ENCODE results near the gene BPIFB2. TPM values are rescaled to one million over a fixed set of nuclear protein-coding genes. Genes with fewer than 3 reads are reported as not detected.

The BPIFB2 gene
- polyA plus RNA-seq, 1 donor = not detected

GRCh38 chr20:33006776-33007375 is 628 bp upstream of the BPIFB2 start:
- DNase-seq = no peak

DNA sequence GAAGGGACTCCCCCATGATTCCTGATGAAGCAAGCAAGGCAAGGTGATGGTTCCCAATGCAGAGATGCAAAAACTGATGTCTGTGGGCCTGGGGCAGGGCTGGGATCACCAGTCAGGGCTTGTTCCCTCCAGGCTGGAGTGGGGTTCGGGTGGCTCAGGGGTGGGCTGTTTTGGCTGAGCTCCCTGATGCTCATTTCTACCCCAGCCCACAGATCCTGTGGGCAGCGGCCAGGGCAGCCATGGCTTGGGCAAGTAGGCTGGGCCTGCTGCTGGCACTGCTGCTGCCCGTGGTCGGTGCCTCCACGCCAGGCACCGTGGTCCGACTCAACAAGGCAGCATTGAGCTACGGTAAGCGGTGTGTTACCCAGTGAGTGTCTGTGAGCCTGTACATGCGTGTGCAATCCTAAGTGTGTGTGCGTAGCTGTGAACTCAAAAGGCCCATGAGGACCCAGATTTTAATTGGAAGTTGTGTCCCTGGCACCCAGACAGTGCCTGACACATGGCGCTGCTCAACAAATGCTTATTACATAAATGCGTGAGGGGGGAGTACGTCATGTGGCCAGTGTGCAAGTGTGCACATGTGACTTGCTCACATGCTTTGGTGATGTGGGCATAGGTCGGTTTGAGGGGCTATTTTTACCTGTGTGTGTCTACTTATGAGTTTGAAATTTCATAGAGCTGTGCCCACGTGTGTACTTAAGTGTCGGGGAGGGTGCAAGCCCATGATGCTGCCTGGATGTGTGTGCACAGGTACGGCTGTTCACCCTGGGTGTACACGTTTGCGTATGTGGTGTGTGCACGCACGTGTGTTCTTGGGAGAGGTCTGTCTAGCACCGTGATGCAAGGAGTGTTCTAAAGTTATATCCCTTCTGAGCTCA is 1.1 kb downstream of the BPIFB2 start:
- no peak for DNase-seq

- DNase-seq = peak; percentile 18
Measured at GRCh38 chr20:33009214-33010132, 2.0 kb downstream of the BPIFB2 start.

- DNase-seq = no peak
Measured at GRCh38 chr20:33010133-33010504, 2.6 kb downstream of the BPIFB2 start.

DNA sequence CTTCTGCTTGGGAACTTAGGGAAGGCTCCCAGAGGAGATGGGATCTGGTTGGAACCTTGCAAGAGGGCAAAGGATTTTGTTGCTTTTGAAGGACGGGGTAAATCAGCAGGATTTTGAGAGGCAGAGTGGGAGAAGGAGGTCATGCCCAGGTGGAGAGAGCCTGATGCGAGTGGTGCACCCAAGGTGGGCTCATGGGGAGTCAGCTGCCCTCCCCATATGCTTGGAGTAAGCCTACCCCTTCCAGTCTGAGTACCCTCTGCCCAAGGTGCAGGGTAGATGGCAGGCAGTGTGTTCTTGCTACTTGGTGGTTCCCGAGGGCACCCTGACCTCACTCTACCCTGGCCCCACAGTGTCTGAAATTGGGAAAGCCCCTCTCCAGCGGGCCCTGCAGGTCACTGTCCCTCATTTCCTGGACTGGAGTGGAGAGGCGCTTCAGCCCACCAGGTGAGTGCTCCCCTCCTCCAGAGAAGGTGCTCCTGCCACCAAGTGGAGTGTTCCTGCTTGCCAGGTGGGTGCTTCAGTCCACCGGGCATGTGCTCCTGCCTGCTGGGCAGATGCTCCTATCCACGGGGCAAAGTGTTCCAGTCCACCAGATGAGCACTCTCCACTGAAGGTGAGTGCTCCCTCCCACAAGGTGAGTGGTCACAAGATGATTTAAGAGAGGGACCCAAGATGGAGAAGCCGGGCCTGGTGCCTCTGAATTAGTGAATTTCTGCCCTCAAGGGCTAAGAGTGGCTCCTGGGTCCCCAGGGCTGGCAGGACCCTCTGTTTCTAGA is 3.4 kb downstream of the BPIFB2 start:
- DNase-seq = no peak

DNA sequence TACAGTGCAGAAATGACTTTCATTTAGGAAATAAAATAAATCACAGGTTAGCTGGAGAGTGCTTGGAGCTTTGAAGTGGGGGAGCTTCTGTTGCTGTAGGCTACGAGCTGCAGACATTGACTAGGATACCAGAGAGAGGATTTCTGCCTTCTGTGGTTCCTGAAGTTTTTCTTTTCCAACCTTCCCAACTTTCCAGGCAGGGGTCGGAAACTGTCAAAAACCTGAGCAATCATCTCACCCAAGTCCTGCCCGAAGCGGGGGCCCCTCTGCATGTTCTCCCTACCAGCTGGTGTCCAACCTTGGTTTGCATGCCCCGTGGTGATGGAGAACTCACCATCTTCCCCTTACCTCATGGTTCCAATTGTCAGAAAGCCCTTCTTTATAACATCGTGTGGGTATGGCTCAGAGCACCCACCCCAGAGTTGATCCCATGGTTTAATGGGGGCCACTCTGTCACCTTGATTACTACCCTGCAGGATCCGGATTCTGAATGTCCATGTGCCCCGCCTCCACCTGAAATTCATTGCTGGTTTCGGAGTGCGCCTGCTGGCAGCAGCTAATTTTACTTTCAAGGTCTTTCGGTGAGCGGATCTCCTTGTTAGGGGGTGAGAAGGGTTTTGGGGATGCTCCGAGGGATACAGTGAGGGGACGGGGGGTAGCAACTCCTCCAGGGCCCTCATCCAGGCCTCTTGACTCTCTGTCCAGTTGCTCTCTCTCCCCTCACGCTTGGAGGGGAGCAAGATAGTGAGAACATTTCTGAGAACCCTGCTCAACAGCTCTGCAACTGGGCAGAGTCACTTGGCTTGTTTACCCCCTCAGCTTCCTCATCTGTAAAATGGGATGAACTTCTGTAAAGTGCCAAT is 5.1 kb downstream of the BPIFB2 start:
- no peak for DNase-seq

DNA sequence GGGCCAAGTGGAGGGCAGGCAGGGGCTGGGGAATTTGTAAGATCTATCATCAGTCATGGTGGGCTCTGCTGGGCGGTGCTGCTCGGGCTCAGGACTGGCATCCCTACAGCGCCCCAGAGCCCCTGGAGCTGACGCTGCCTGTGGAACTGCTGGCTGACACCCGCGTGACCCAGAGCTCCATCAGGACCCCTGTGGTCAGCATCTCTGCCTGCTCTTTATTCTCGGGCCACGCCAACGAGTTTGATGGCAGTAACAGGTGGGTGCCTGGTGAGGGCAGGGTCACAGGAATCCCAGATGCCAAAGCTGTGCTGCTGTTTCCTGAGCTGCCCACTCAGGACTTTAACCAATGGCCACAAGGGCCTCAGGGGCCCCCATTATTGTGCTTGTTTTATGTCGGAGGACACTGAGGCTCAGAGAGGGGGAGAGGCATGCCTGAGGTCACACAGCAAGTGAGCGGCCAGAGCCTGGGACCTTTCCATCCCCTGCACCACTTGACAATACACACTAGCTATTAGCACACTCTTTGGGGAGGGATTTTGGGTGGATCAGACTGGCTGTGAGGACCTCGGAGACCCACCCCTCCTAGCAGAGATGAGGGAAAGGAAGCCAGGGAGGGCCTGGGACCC is 6.3 kb downstream of the BPIFB2 start:
- DNase-seq = no peak

GRCh38 chr20:33014336-33015113 is 7.0 kb downstream of the BPIFB2 start:
- DNase-seq = no peak

GRCh38 chr20:33015114-33015484 is 7.6 kb downstream of the BPIFB2 start:
- DNase-seq = no peak

DNA sequence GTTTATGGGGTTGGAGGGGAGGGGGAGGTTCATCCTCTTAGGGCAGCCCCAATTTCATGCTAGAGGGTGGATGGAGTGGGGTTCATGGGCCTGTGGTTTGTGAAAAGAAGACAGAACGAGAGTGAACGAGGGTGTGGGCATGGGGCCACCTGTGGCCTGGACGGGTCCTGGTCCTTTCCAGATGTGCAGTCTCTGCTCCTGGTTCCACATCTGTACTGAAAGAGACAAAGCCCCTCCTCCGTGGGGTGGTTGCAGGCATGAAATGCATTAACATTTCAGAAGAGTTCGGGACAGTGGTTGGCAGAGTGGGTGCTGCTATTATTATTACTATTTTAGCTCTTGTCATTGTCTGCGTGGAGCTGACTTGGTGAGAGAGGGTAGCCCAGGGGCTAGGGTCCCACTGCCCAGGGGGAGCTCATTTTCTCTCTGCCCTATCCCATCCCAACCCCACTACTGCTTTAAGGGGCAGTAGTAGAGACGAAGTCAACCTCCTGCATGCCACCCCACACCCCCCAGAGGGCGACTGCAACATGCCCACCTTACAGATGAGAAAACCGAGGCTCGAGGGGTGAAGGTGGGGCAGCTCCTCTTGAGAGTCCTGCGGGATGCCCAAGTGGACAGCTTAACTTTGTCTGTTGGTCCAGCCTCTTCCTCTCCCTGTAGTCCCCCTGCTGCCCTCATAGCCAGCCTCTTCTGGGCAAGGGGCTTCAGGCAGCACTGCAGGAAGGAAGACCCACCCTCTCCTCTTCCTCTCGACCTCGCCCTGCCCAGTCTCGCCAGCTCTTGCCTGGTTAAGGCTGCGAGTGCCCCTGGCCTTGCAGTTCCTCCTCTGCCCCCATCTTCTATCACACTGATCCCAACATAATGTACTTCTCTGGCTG is 8.4 kb downstream of the BPIFB2 start:
- DNase-seq = no peak

DNA sequence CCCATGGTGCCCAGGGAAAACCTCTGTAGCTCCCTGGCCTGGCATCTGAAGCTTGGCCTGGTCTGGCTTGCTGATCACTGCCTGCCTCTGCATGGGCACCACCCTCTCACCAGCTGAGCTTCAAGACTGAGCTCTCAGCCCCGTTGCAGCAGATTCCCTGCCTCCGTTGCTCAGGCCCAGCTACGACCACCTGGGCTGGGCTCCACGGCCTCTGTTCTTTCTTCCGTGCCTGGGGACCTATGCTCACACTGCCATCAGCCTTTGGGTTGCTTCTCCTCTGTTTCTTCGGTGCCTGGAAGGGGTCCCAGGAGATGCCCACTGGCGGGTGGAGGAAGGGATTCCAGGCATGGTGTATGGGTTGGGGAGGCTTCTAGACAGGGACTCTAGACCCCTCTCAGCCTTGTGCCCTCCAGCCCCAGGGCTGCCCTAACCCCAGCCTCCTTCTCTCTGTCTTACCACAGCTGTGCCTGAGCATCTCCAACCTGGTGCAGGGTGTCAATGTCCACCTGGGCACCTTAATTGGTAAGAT is 9.1 kb downstream of the BPIFB2 start:
- no peak for DNase-seq

- no peak for DNase-seq
Measured at GRCh38 chr20:33017542-33017941, 10.0 kb downstream of the BPIFB2 start.

DNA sequence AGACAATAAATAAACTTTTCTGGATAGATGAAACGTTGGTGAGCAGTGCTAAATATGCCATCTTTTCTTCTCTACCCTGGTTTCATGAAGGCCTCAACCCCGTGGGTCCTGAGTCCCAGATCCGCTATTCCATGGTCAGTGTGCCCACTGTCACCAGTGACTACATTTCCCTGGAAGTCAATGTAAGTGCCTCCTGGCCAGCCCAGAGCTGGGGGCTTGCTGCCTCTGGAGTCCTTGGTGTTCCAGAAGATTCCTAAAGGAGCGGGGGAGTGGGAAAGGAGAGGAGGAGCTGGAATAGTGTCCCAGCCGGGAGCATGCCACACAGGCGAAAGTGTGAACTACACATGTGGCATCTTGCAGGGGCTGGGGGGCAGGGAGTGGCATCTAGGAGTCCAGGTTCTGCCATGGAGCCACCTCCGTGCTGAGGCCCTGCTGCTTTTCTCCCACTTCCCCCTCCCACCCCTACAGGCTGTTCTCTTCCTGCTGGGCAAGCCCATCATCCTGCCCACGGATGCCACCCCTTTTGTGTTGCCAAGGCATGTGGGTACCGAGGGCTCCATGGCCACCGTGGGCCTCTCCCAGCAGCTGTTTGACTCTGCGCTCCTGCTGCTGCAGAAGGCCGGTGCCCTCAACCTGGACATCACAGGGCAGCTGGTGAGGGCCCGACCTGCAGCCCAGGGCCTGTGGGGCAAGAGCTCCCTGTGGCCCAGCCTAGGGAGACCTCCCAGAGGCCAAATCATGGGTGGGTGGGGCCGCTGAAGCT is 10.8 kb downstream of the BPIFB2 start:
- DNase-seq = no peak

DNA sequence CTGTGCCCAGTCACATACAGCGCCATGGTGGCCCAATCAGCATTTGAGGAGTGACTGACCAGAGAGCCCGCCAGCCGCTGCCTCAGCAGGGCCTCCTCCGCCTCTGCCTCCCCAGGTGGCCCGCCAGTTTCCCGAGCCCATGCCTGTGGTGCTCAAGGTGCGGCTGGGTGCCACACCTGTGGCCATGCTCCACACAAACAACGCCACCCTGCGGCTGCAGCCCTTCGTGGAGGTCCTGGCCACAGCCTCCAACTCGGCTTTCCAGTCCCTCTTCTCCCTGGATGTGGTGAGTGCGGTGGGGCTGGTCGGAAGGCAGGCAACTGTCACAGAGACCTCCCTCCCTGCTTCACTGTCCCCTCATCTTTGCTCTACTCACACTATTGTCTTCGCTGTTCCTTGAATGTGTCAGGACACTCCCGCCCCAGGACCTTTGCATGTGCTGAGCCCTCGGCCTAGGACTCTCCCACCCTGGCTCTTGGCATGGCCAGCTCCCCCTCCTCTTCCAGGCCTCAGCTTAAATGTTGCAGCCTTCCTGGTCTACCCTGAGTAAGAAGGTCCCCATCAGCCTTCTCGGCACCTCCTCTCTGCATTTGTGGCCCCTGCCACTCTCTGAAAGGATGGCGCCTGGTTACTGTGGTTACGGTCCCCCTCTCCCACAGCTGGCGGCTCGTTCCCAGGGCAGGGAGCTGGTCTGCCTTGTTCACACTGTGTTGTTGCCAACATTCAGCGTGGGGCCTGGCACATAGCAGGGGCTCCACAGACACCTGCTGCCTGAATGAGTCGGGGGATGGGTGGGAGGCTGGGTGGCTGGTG is 12.2 kb downstream of the BPIFB2 start:
- no peak for DNase-seq

GRCh38 chr20:33020278-33021161 is 13.0 kb downstream of the BPIFB2 start:
- DNase-seq = no peak

DNA sequence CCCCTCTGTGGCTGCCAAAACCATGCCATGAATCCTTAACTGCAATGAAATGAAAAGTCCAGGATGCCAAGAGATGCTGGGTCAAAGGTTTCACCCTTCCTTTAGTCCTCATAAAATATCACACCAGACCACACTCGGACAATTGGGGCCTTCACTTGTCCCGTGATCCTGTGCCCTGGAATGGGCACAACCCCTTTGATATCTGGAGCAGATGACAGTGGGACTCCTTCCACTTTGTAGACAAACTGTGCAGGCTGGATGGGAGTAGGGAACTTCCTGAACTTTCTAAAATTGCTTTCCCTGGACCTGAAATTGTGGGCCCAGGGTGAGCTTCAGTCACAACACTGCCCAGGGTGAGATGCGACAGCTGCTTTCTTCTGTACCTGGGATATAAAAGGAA is 14.4 kb downstream of the BPIFB2 start:
- DNase-seq = no peak

All from left kidney (tissue), 2 donors.